ENCODE measurements around the gene CKAP4. TPM values are rescaled to one million over a fixed set of nuclear protein-coding genes. Genes with fewer than 3 reads are reported as not detected.

Gene CKAP4
- total and polyA plus RNA-seq, 2 of the 13 experiments (the other 11 are each of a cell fraction or from before 2014, with no cell fraction given) = 39.2 to 70.2 TPM

- TF ChIP-seq ZNF318 (CRISPR knock-in tag; IDR thresholded peaks at IDR 0.05) (peak; percentile 58; the same call in 1 of the 2 replicates), SYNCRIP (IDR thresholded peaks at IDR 0.05; ENCODE audit: insufficient read depth, low read depth, low read length) (no peak), SPEN (CRISPR knock-in tag; IDR thresholded peaks at IDR 0.05; ENCODE audit: low read depth) (no peak; the same call in 1 of the 2 replicates), ZBTB34 (CRISPR knock-in tag; IDR thresholded peaks at IDR 0.05) (no peak), SETDB1 (CRISPR knock-in tag; IDR thresholded peaks at IDR 0.05; ENCODE audit: borderline replicate concordance) (no peak), PTBP1 (IDR thresholded peaks at IDR 0.05; ENCODE audit: low read depth, low read length, poor library complexity, severe bottlenecking) (no peak), MAZ (IDR thresholded peaks at IDR 0.05; ENCODE audit: borderline replicate concordance, low read depth, low read length) (no peak), MAZ (CRISPR knock-in tag; IDR thresholded peaks at IDR 0.05; ENCODE audit: low read depth) (no peak), PRPF4 (IDR thresholded peaks at IDR 0.05; ENCODE audit: low read depth, low read length, poor library complexity, severe bottlenecking) (no peak), RFXANK (CRISPR knock-in tag; IDR thresholded peaks at IDR 0.05) (no peak), POLR2G (IDR thresholded peaks at IDR 0.05; ENCODE audit: low read depth, low read length) (no peak), ARNT2 (CRISPR knock-in tag; IDR thresholded peaks at IDR 0.05; ENCODE audit: low read depth) (no peak), KAT7 (CRISPR knock-in tag; IDR thresholded peaks at IDR 0.05; ENCODE audit: borderline replicate concordance) (no peak), PBX2 (CRISPR knock-in tag; IDR thresholded peaks at IDR 0.05) (no peak), TEAD2 (CRISPR knock-in tag; IDR thresholded peaks at IDR 0.05) (no peak), KLF6 (CRISPR knock-in tag; IDR thresholded peaks at IDR 0.05) (no peak), HOMEZ (CRISPR knock-in tag; IDR thresholded peaks at IDR 0.05; ENCODE audit: low read depth) (no peak), ZNF577 (CRISPR knock-in tag; IDR thresholded peaks at IDR 0.05; ENCODE audit: borderline replicate concordance, low read depth) (no peak), MTF1 (CRISPR knock-in tag; IDR thresholded peaks at IDR 0.05) (no peak)
Observed at GRCh38 chr12:106195621-106196027, 52.2 kb downstream of the CKAP4 start (continued).

All from HepG2 (cell line).